ENCODE data around the gene ZACN. TPM values are rescaled to one million over a fixed set of nuclear protein-coding genes. Genes with fewer than 3 reads are reported as not detected.

Gene ZACN
- total RNA-seq, 2 experiments from 2014 or later = 0.76 to 1.2 TPM

DNA sequence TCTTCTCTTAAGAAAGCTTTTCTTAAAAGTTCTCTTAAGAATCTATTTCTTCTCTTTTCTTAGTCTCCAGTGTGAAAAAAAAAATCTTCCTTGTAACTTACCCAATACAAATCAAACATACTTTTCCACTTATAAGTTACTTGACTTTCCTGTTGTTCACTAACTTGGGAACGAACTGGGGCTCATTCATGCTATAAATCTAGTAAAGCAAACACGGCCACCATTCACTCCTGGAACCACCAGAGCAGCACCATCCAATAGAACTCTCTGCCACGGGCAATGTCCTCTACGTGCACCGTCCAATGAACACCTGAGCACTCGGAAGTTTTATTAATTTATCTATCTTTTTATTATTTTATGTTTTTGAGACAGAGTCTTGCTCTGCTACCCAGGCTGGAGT is 27.4 kb upstream of the ZACN start:
- Histone ChIP-seq H3K9me2 (ENCODE audit: insufficient read depth, low read length) (no peaks in the 10 kb centered on the region), H3K79me2 (ENCODE audit: insufficient read depth, low read depth, low read length) (peaks cover 3% of the 10 kb centered on the region; the same call in 1 of the 2 replicates), H2AFZ (ENCODE audit: low read length) (no peak overlapping the region), H3K9me3 (ENCODE audit: low read length) (no peaks in the 10 kb centered on the region), H3K27ac (ENCODE audit: low read depth, low read length, poor library complexity, severe bottlenecking) (no peak overlapping the region), H3K4me1 (ENCODE audit: insufficient read depth, low read length, poor library complexity, severe bottlenecking) (peaks cover 36% of the 10 kb centered on the region), H3K36me3 (ENCODE audit: insufficient read depth, low read length) (peaks cover 92% of the 10 kb centered on the region), H3K4me3 (ENCODE audit: low read depth, low read length, poor library complexity, severe bottlenecking) (no peak overlapping the region), H3K4me2 (ENCODE audit: low read length) (no peak overlapping the region), H4K20me1 (ENCODE audit: insufficient read depth, low read length) (no peaks in the 10 kb centered on the region)
- intact Hi-C loops (cut with micrococcal nuclease; ENCODE audit: unreplicated experiment) = no loop called here
- ChIA-PET POLR2A (interaction anchor here (1.0 kb wide), 1 partner anchor 32 kb away, joined by 3 read pairs; no protein-coding TSS in a partner anchor), CTCF (ENCODE audit: unreplicated experiment) (no interaction called here)
- BruUV-seq (replicated peaks) = no TSS peak
- TF ChIP-seq, protein P1, sequence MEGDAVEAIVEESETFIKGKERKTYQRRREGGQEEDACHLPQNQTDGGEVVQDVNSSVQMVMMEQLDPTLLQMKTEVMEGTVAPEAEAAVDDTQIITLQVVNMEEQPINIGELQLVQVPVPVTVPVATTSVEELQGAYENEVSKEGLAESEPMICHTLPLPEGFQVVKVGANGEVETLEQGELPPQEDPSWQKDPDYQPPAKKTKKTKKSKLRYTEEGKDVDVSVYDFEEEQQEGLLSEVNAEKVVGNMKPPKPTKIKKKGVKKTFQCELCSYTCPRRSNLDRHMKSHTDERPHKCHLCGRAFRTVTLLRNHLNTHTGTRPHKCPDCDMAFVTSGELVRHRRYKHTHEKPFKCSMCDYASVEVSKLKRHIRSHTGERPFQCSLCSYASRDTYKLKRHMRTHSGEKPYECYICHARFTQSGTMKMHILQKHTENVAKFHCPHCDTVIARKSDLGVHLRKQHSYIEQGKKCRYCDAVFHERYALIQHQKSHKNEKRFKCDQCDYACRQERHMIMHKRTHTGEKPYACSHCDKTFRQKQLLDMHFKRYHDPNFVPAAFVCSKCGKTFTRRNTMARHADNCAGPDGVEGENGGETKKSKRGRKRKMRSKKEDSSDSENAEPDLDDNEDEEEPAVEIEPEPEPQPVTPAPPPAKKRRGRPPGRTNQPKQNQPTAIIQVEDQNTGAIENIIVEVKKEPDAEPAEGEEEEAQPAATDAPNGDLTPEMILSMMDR (conservative IDR thresholded peaks at IDR 0.05; ENCODE audit: low read length) = no peak
- no peak for TF ChIP-seq EZH2phosphoT487 (IDR thresholded peaks at IDR 0.05; ENCODE audit: borderline replicate concordance, low read depth, low read length)
- no peak for DNase-seq (ENCODE audit: low spot score)

DNA sequence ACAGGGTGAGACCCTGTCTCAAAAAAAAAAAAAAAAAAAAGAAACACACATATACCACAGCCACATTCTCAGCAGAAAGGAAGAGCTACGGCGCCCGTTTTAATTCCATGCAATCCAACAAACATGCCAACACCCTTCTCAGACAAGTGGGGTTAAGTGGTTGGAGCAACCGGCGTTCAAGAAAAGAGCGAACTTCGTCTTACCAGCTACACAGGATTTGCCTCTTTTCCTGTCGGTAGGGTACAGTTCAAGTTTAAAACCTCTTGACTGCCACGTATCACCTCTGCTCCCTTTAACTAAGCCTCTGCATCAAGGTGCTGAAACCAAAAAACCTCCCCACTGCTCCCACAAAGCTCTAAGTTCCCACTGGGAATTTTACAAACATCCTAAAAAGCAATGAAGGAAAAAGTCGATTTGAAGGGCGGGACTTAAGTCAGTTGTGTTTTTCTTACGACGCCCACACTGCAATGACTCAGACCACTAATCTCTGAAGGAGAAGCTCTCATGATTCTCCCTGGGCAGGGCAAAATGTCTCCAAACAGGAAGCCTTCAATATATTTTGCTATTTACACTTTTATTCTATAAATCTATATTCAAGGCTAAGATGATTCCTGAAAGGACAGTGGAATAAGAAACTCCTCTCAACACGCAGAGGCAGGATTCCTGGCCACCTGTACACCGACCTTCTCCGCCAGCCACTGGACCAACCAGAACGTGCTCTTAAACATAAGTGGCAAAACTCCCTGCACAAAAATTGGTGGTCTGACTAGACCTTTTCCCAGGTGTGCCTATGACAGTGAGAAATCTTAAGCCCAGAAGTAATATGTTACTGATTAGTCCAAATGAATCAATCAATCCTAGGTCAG is 25.5 kb upstream of the ZACN start:
- no peaks in the 10 kb centered on the region for H3K9me2 ChIP-seq (ENCODE audit: insufficient read depth, low read length)
- TSS peak; percentile 17 for BruUV-seq (replicated peaks)
- H3K79me2 ChIP-seq (ENCODE audit: insufficient read depth, low read depth, low read length) = no peaks in the 10 kb centered on the region
- no peak overlapping the region for H3K4me2 ChIP-seq (ENCODE audit: low read length)
- H2AFZ ChIP-seq (ENCODE audit: low read length) = no peak overlapping the region
- intact Hi-C loops (cut with micrococcal nuclease; ENCODE audit: unreplicated experiment) = no loop called here
- no peak for DNase-seq (ENCODE audit: low spot score)
- no peak overlapping the region for H3K4me3 ChIP-seq (ENCODE audit: low read depth, low read length, poor library complexity, severe bottlenecking)
- peaks cover 94% of the 10 kb centered on the region for H3K36me3 ChIP-seq (ENCODE audit: insufficient read depth, low read length)
- no peak overlapping the region for H3K27ac ChIP-seq (ENCODE audit: low read depth, low read length, poor library complexity, severe bottlenecking)
- H3K9me3 ChIP-seq (ENCODE audit: low read length) = no peaks in the 10 kb centered on the region
- peaks cover 19% of the 10 kb centered on the region for H3K4me1 ChIP-seq (ENCODE audit: insufficient read depth, low read length, poor library complexity, severe bottlenecking)
- no peaks in the 10 kb centered on the region for H4K20me1 ChIP-seq (ENCODE audit: insufficient read depth, low read length)
- ChIA-PET CTCF (ENCODE audit: unreplicated experiment) (no interaction called here), POLR2A (interaction anchor here (0.6 to 1.5 kb wide), 3 partner anchors 10 to 451 kb away, joined by 3 to 11 read pairs (median 4); no protein-coding TSS in a partner anchor)
- no peak for TF ChIP-seq EZH2phosphoT487 (IDR thresholded peaks at IDR 0.05; ENCODE audit: borderline replicate concordance, low read depth, low read length)
- TF ChIP-seq, protein P1 (conservative IDR thresholded peaks at IDR 0.05; ENCODE audit: low read length) = no peak

DNA sequence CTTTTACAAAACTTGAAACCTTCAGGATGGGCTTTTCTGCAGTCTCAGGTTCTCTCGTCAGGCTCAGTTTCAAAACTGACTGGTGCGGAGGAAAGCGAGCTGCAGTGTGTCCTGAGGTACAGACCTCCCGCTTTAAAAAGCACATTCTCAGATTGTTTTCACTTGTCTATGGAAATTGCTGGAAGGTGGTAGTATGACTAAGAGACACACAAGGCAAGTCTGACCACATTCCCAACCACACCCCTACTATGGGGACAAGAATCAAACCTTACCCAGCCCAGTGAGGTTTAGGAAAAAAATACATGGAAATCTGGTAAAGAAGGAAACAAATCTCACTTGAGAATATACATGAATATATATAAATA is 24.9 kb upstream of the ZACN start:
- ChIA-PET CTCF (ENCODE audit: unreplicated experiment) (no interaction called here), POLR2A (interaction anchor here (1.5 kb wide), 1 partner anchor 9 kb away, joined by 11 read pairs; no protein-coding TSS in a partner anchor)
- BruUV-seq (replicated peaks) = no TSS peak
- TF ChIP-seq, protein P1 (conservative IDR thresholded peaks at IDR 0.05; ENCODE audit: low read length) = no peak
- TF ChIP-seq EZH2phosphoT487 (IDR thresholded peaks at IDR 0.05; ENCODE audit: borderline replicate concordance, low read depth, low read length) = no peak
- H3K4me1 ChIP-seq (ENCODE audit: insufficient read depth, low read length, poor library complexity, severe bottlenecking) = peaks cover 13% of the 10 kb centered on the region
- H3K9me3 ChIP-seq (ENCODE audit: low read length) = no peaks in the 10 kb centered on the region
- H4K20me1 ChIP-seq (ENCODE audit: insufficient read depth, low read length) = no peaks in the 10 kb centered on the region
- H3K9me2 ChIP-seq (ENCODE audit: insufficient read depth, low read length) = no peaks in the 10 kb centered on the region
- peaks cover 94% of the 10 kb centered on the region for H3K36me3 ChIP-seq (ENCODE audit: insufficient read depth, low read length)
- no peak for DNase-seq (ENCODE audit: low spot score)
- H3K79me2 ChIP-seq (ENCODE audit: insufficient read depth, low read depth, low read length) = no peaks in the 10 kb centered on the region
- H3K4me2 ChIP-seq (ENCODE audit: low read length) = no peak overlapping the region
- H3K27ac ChIP-seq (ENCODE audit: low read depth, low read length, poor library complexity, severe bottlenecking) = no peak overlapping the region
- no peak overlapping the region for H2AFZ ChIP-seq (ENCODE audit: low read length)
- no peak overlapping the region for H3K4me3 ChIP-seq (ENCODE audit: low read depth, low read length, poor library complexity, severe bottlenecking)
- intact Hi-C loops (cut with micrococcal nuclease; ENCODE audit: unreplicated experiment) = no loop called here

Data from OCI-LY7 (cell line).